Activated CD8-positive, alpha-beta T cell treated with anti-CD3 and anti-CD28 coated beads for 36 hours (primary cell): Measurements from ENCODE around the gene ARHGAP10. TPM values are rescaled to one million over a fixed set of nuclear protein-coding genes. Genes with fewer than 3 reads are reported as not detected.
A peak's percentile ranks its signal among the peaks of the same experiment; 100 is the strongest.

Experiments
- ATAC-seq: fragments of 200-7000 bp; cut with Tn5 transposase; one replicate; pipeline ENCODE4 v1.10.0; 2021; ENCODE audit warnings: mild to moderate bottlenecking, moderate library complexity
- CTCF ChIA-PET: fragments of 350-600 bp; sonication (Branson Sonifier 250); formaldehyde crosslinking; loops from one replicate; lab custom pipeline; 2021; ENCODE audit warnings: antibody characterized with exemption; lab: Charles Lee
- POLR2A ChIA-PET: fragments of 350-600 bp; sonication (Branson Sonifier 250); formaldehyde crosslinking; loops from one replicate; lab custom pipeline; 2021; ENCODE audit warnings: antibody characterized with exemption; lab: Charles Lee
- DNase-seq: peaks from one replicate; pipeline ENCODE4 v3.0.0-alpha.2; 2020
- H3K27ac Mint-ChIP-seq: one replicate; pipeline ENCODE4 v1.8.0; 2021; ENCODE audit warnings: mild to moderate bottlenecking, mixed read lengths
- H3K27me3 Mint-ChIP-seq: one replicate; pipeline ENCODE4 v1.8.0; 2021; ENCODE audit warnings: mixed read lengths
- H3K36me3 Mint-ChIP-seq: one replicate; pipeline ENCODE4 v1.8.0; 2021; ENCODE audit warnings: low read depth, mixed read lengths
- H3K4me1 Mint-ChIP-seq: one replicate; pipeline ENCODE4 v1.8.0; 2021; ENCODE audit warnings: low read depth, mixed read lengths
- H3K4me3 Mint-ChIP-seq: one replicate; pipeline ENCODE4 v1.8.0; 2021; ENCODE audit warnings: mild to moderate bottlenecking, moderate library complexity, mixed read lengths
- H3K9me3 Mint-ChIP-seq: one replicate; pipeline ENCODE4 v1.8.0; 2021; ENCODE audit warnings: mixed read lengths
- intact Hi-C: fragments of 100-400 bp; cut with micrococcal nuclease; formaldehyde crosslinking; loops from one replicate; pipeline ENCODE4 v1.10.0; 2022
- total RNA-seq, 2 experiments: library from RNA; stranded (reverse); gene quantifications; one replicate each; pipeline ENCODE4 v1.2.3, GENCODE V29; 2021
- TF ChIP-seq, protein P1 (sequence below): fragments of 200-600 bp; IDR thresholded peaks from one replicate; pipeline ENCODE4 v1.8.0; 2022; ENCODE audit warnings: antibody characterized with exemption, mild to moderate bottlenecking

The ARHGAP10 gene
- total RNA-seq, 2 experiments from 2014 or later, result 4.0 to 5.1 TPM

GRCh38 chr4:148044089-148044911 lies 312.4 kb downstream of the ARHGAP10 start:
- Mint-ChIP-seq H3K36me3 (peaks cover under 1% of the 10 kb centered on the region), H3K27me3 (no peaks in the 10 kb centered on the region), H3K9me3 (no peaks in the 10 kb centered on the region), H3K4me3 (no peak overlapping the region), H3K4me1 (peaks cover 15% of the 10 kb centered on the region), H3K27ac (no peak overlapping the region)
- intact Hi-C loops, result no loop called here
- ChIA-PET CTCF (interaction anchor here (0.8 to 2.6 kb wide), 4 partner anchors 13 to 122 kb away, joined by 3 to 12 read pairs (median 3); no protein-coding TSS in a partner anchor), POLR2A (interaction anchor here (1.6 kb wide), 1 partner anchor 12 kb away, joined by 4 read pairs; no protein-coding TSS in a partner anchor)
- DNase-seq (no peak), ATAC-seq (no peak)
- TF ChIP-seq, protein P1, sequence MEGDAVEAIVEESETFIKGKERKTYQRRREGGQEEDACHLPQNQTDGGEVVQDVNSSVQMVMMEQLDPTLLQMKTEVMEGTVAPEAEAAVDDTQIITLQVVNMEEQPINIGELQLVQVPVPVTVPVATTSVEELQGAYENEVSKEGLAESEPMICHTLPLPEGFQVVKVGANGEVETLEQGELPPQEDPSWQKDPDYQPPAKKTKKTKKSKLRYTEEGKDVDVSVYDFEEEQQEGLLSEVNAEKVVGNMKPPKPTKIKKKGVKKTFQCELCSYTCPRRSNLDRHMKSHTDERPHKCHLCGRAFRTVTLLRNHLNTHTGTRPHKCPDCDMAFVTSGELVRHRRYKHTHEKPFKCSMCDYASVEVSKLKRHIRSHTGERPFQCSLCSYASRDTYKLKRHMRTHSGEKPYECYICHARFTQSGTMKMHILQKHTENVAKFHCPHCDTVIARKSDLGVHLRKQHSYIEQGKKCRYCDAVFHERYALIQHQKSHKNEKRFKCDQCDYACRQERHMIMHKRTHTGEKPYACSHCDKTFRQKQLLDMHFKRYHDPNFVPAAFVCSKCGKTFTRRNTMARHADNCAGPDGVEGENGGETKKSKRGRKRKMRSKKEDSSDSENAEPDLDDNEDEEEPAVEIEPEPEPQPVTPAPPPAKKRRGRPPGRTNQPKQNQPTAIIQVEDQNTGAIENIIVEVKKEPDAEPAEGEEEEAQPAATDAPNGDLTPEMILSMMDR, result no peak

DNA sequence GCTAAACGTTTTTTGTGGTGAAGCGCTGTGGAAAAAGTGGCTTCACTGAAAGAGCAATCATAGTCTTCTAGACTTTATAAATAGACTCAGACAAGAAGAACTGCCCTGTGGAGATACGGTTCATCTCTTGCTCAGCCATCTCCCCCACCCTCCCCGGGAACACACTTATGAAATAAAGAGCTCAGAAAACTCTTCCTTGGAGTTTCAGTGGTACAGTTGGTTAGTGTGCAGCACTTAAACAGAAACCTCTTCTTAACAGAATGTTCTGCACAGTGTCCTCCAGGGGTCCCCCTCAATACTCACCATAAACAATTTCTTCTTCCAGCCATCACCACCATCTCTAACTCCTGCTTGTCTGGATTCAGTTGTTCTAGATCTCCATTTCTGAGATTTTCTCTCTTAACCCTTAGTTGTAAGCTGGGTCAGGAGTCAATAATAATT lies 313.0 kb downstream of the ARHGAP10 start:
- ChIA-PET POLR2A (interaction anchor here (1.6 kb wide), 1 partner anchor 12 kb away, joined by 4 read pairs; no protein-coding TSS in a partner anchor), CTCF (interaction anchor here (0.8 to 2.6 kb wide), 5 partner anchors 12 to 164 kb away, joined by 3 to 12 read pairs (median 3); no protein-coding TSS in a partner anchor)
- no peaks in the 10 kb centered on the region for H3K27me3 Mint-ChIP-seq
- H3K9me3 Mint-ChIP-seq, result no peaks in the 10 kb centered on the region
- no peak overlapping the region for H3K4me3 Mint-ChIP-seq
- ATAC-seq (peak; percentile 45), DNase-seq (peak; percentile 23)
- no peak overlapping the region for H3K27ac Mint-ChIP-seq
- peaks cover 2% of the 10 kb centered on the region for H3K36me3 Mint-ChIP-seq
- peaks cover 15% of the 10 kb centered on the region for H3K4me1 Mint-ChIP-seq
- intact Hi-C loops, result no loop called here
- TF ChIP-seq, protein P1, result peak; percentile 17

DNA sequence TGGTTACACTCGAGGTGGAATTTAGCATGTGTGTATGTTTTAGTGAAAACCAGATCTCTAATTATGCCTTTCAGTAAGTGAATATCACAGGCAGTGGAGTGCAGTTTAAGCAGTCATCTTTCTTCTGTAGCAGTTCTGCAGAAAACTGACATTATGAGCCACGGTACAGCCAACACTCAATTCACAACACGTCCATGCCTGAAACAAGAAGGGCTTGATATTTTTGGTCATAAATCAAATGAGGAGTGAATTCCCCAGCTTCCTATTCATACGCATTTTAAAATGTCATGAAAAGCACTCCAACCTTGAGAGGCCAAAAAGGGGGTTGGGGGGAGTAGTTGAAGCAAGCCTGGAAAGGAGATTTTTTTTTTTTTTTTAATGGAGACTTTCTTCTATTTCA lies 316.7 kb downstream of the ARHGAP10 start:
- H3K4me3 Mint-ChIP-seq, result no peak overlapping the region
- TF ChIP-seq, protein P1, result no peak
- H3K4me1 Mint-ChIP-seq, result peaks cover 46% of the 10 kb centered on the region
- CTCF ChIA-PET, result no interaction called here
- H3K9me3 Mint-ChIP-seq, result no peaks in the 10 kb centered on the region
- intact Hi-C loops, result no loop called here
- H3K27me3 Mint-ChIP-seq, result no peaks in the 10 kb centered on the region
- POLR2A ChIA-PET, result interaction anchor here (0.6 kb wide), 1 partner anchor 259 kb away, joined by 3 read pairs; no protein-coding TSS in a partner anchor
- ATAC-seq (no peak), DNase-seq (no peak)
- H3K27ac Mint-ChIP-seq, result no peak overlapping the region
- H3K36me3 Mint-ChIP-seq, result peaks cover 3% of the 10 kb centered on the region

GRCh38 chr4:148051403-148051802 lies 319.5 kb downstream of the ARHGAP10 start:
- peaks cover 5% of the 10 kb centered on the region for H3K36me3 Mint-ChIP-seq
- DNase-seq, result no peak
- no peaks in the 10 kb centered on the region for H3K27me3 Mint-ChIP-seq
- peaks cover 64% of the 10 kb centered on the region for H3K4me1 Mint-ChIP-seq
- no peak overlapping the region for H3K4me3 Mint-ChIP-seq
- ChIA-PET CTCF (no interaction called here), POLR2A (no interaction called here)
- intact Hi-C loops, result no loop called here
- TF ChIP-seq, protein P1, result no peak
- H3K27ac Mint-ChIP-seq, result peak overlapping the region; percentile 79
- ATAC-seq, result no peak
- no peaks in the 10 kb centered on the region for H3K9me3 Mint-ChIP-seq

GRCh38 chr4:148052448-148052847 lies 320.6 kb downstream of the ARHGAP10 start:
- TF ChIP-seq, protein P1, result no peak
- intact Hi-C loops, result no loop called here
- ATAC-seq, result peak; percentile 71
- Mint-ChIP-seq H3K9me3 (no peaks in the 10 kb centered on the region), H3K4me3 (no peak overlapping the region), H3K36me3 (peaks cover 5% of the 10 kb centered on the region), H3K4me1 (peaks cover 70% of the 10 kb centered on the region), H3K27me3 (no peaks in the 10 kb centered on the region), H3K27ac (peak overlapping the region; percentile 78)
- ChIA-PET POLR2A (interaction anchor here (1.6 kb wide), 1 partner anchor 390 kb away, joined by 4 read pairs; the partner anchor contains the start of gene NR3C2), CTCF (interaction anchor here (0.7 to 1.3 kb wide), 2 partner anchors 10 to 25 kb away, joined by 3 to 4 read pairs; no protein-coding TSS in a partner anchor)
- DNase-seq, result peak; percentile 54
